RWPE2 (cell line): Measurements from ENCODE around the gene KDM6A.
"Not testable (repeated sequence)": the region's sequence is repeated elsewhere in the genome, so short reads cannot be mapped to it uniquely, and the experiment has no call there.

Experiments used
- ATAC-seq: fragments of 200-7000 bp; cut with Tn5 transposase; 3 replicates; pipeline ENCODE4 v1.9.1; 2021; ENCODE audit warnings: low read depth
- DNase-seq: peaks from one replicate; pipeline ENCODE4 v3.0.0-alpha.2; 2020; ENCODE audit warnings: low spot score
- H3K27ac ChIP-seq: fragments of 450-650 bp; 2 replicates; pipeline ENCODE4 v1.5.1; 2017; ENCODE audit warnings: mild to moderate bottlenecking; ENCODE audit not compliant: poor library complexity, severe bottlenecking
- H3K27me3 ChIP-seq: fragments of 250-450 bp; sonication (Bioruptor Pico); 2 replicates; pipeline ENCODE4 v1.5.1; 2021; ENCODE audit warnings: mild to moderate bottlenecking, moderate library complexity; ENCODE audit not compliant: insufficient read depth, poor library complexity, severe bottlenecking
- H3K36me3 ChIP-seq: fragments of 250-450 bp; sonication (Bioruptor Pico); 2 replicates; pipeline ENCODE4 v1.5.1; 2020; ENCODE audit warnings: low read depth, mild to moderate bottlenecking, moderate library complexity
- H3K4me1 ChIP-seq: fragments of 250-450 bp; sonication (Bioruptor Pico); 2 replicates; pipeline ENCODE4 v1.5.1; 2021; ENCODE audit warnings: mild to moderate bottlenecking, moderate library complexity; ENCODE audit not compliant: insufficient read depth, poor library complexity, severe bottlenecking
- H3K4me3 ChIP-seq: fragments of 250-450 bp; sonication (Bioruptor Pico); 2 replicates; pipeline ENCODE4 v1.5.1; 2021; ENCODE audit warnings: mild to moderate bottlenecking, moderate library complexity; ENCODE audit not compliant: severe bottlenecking
- H3K9me3 ChIP-seq: fragments of 250-450 bp; sonication (Bioruptor Pico); 2 replicates; pipeline ENCODE4 v1.5.1; 2021; ENCODE audit warnings: mild to moderate bottlenecking, moderate library complexity; ENCODE audit not compliant: severe bottlenecking
- TF ChIP-seq, protein P1 (sequence below): fragments of 450-650 bp; IDR thresholded peaks from one replicate; pipeline ENCODE4 v1.5.1; 2017; ENCODE audit warnings: mild to moderate bottlenecking, moderate library complexity; ENCODE audit not compliant: poor library complexity, severe bottlenecking

The KDM6A gene

DNA sequence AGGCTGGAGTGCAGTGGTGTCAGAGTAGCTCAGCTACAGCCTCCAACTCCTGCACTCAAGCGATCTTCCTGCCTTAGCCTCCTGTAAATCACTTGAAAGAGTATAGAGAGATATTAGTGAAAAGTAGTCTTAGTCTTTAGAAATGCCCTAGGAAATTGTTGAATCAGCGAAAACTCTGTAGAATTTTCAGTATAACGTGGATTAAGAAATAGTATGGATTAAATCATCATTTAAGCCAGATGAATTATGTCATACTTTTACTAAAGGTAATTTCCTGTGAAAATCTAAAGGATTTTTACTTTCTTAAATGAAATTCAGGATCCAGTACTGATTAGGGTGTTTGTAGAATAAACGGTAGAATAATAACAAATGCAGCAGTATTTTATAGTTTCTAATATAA, 163.2 kb downstream of the KDM6A start:
- ATAC-seq = no peak

DNA sequence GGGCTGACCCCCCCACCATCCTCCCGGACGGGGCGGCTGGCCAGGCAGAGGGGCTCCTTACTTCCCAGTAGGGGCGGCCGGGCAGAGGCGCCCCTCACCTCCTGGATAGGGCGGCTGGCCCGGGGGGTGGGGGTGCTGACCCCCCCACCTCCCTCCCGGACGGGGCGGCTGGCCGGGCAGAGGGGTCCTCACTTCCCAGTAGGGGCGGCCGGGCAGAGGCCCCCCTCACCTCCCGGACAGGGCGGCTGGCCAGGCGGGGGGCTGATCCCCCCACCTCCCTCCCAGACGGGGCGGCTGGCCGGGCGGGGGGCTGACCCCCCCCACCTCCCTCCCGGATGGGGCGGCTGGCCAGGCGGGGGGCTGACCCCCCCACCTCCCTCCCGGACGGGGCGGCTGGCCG, 167.1 kb downstream of the KDM6A start:
- not testable (repeated sequence) for H3K27me3 ChIP-seq, H3K4me1 ChIP-seq, H3K36me3 ChIP-seq, ATAC-seq, DNase-seq, H3K27ac ChIP-seq, H3K4me3 ChIP-seq, H3K9me3 ChIP-seq

More for the DNA sequence above, 163.2 kb downstream of the KDM6A start:
- peaks cover 7% of the 10 kb centered on the region for H3K36me3 ChIP-seq
- H3K27me3 ChIP-seq = no peaks in the 10 kb centered on the region
- TF ChIP-seq, protein P1, sequence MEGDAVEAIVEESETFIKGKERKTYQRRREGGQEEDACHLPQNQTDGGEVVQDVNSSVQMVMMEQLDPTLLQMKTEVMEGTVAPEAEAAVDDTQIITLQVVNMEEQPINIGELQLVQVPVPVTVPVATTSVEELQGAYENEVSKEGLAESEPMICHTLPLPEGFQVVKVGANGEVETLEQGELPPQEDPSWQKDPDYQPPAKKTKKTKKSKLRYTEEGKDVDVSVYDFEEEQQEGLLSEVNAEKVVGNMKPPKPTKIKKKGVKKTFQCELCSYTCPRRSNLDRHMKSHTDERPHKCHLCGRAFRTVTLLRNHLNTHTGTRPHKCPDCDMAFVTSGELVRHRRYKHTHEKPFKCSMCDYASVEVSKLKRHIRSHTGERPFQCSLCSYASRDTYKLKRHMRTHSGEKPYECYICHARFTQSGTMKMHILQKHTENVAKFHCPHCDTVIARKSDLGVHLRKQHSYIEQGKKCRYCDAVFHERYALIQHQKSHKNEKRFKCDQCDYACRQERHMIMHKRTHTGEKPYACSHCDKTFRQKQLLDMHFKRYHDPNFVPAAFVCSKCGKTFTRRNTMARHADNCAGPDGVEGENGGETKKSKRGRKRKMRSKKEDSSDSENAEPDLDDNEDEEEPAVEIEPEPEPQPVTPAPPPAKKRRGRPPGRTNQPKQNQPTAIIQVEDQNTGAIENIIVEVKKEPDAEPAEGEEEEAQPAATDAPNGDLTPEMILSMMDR = no peak
- no peak overlapping the region for H3K4me3 ChIP-seq
- H3K4me1 ChIP-seq = no peaks in the 10 kb centered on the region
- no peaks in the 10 kb centered on the region for H3K9me3 ChIP-seq
- DNase-seq = no peak
- H3K27ac ChIP-seq = no peak overlapping the region

DNA sequence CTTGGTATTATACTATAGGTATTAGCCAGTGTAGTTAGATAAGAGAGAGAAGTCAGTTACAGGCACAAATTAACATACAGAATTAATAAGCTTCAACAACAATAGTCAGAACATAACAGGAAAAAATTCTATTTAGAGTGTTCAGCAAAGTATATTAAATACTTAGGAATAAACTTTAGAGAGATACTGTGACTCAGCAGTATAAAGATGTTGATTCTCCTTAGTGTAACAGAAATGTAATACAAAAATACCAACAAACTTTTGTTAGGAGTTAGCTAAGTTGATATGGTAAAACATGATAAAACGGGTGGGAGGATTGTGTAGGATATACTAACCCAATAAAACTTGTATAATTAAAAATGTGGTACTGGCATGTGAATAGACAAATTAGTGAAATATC, 173.4 kb downstream of the KDM6A start:
- Histone ChIP-seq H3K4me1 (no peaks in the 10 kb centered on the region), H3K4me3 (no peak overlapping the region), H3K36me3 (no peaks in the 10 kb centered on the region), H3K27me3 (no peaks in the 10 kb centered on the region), H3K9me3 (no peaks in the 10 kb centered on the region), H3K27ac (no peak overlapping the region)
- no peak for ATAC-seq
- no peak for DNase-seq
- TF ChIP-seq, protein P1 = no peak

DNA sequence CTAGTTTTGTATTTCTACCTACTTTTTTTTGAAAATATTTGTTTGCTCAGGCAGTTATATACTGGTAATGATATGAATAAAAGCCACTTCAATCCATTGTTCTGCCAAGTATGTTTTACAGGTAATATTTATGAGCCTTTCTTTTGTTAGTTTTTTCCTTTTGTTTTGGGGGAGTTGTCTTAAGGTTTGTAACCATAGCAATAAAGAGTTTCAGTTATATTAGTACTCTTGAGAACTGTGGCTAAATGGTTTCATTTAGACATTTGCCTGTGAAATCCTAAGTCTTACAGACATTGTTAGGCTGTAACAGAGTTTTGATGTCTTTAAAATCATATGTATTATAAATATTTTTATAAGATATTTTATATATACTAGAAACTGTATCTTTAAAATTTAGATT, 177.6 kb downstream of the KDM6A start:
- TF ChIP-seq, protein P1 = no peak
- Histone ChIP-seq H3K27me3 (no peaks in the 10 kb centered on the region), H3K36me3 (no peaks in the 10 kb centered on the region; the same call in 1 of the 2 replicates), H3K9me3 (no peaks in the 10 kb centered on the region), H3K27ac (no peak overlapping the region), H3K4me1 (no peaks in the 10 kb centered on the region), H3K4me3 (no peak overlapping the region)
- ATAC-seq (no peak), DNase-seq (no peak)

DNA sequence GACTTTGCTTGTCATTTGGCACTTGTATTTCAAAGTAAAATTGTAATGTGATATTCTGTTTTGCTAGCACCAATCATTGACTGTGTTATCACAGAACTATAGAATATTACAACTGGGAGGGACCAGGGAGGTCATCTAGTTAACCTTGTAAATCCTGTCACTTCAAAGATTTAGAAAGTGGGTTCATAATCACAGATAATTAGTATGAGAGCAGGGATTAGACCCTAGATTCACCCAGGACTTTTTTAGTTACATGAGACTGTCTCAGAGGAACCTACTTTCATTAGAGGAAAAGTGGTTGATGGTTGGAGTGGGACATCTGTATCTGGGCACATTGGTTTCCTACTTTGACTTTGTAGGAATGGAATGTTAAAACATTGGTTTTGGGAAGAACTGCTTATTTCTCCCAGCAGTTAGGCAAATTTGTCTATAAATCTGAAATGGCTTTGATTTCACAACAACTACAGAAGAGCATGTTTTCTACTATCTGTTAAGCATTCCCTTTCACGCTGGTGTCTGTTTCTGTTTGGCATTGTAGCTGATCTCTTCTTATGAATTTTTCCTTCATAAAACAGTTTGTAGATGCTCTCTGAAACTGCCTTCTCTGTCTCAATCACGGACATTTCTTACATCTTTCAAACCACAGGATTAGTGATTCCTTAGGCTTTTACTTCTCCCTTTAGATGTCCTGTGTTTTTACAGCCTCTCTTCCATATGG, 183.6 kb downstream of the KDM6A start:
- TF ChIP-seq, protein P1 = no peak
- Histone ChIP-seq H3K9me3 (no peaks in the 10 kb centered on the region), H3K27ac (no peak overlapping the region), H3K27me3 (no peaks in the 10 kb centered on the region), H3K4me1 (no peaks in the 10 kb centered on the region), H3K4me3 (no peak overlapping the region), H3K36me3 (peaks cover 15% of the 10 kb centered on the region; the same call in 1 of the 2 replicates)
- DNase-seq = no peak
- ATAC-seq = no peak

DNA sequence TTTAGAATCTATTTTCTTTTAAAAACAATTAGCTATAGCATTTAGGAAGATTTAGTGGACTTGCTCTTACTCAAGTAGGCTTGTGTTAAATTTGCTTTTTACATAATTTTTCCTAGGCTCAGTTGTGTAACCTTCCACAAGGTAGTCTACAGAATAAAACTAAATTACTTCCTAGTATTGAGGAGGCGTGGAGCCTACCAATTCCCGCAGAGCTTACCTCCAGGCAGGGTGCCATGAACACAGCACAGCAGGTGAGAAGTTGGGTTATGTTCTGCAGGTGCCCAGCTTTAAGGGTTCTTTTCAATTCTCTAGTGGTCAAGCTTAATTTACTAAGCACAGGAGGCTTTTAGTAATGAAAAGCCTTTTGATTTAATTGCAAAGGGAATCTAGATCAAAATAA, 186.9 kb downstream of the KDM6A start:
- not testable (repeated sequence) for H3K4me3 ChIP-seq, H3K9me3 ChIP-seq, H3K27me3 ChIP-seq, ATAC-seq, H3K27ac ChIP-seq, H3K4me1 ChIP-seq, DNase-seq
- peaks cover 33% of the 10 kb centered on the region for H3K36me3 ChIP-seq
